ENCODE results near the gene CYP27C1.
"Not testable (repeated sequence)": the region's sequence is repeated elsewhere in the genome, so short reads cannot be mapped to it uniquely, and the experiment has no call there.

The CYP27C1 gene

DNA sequence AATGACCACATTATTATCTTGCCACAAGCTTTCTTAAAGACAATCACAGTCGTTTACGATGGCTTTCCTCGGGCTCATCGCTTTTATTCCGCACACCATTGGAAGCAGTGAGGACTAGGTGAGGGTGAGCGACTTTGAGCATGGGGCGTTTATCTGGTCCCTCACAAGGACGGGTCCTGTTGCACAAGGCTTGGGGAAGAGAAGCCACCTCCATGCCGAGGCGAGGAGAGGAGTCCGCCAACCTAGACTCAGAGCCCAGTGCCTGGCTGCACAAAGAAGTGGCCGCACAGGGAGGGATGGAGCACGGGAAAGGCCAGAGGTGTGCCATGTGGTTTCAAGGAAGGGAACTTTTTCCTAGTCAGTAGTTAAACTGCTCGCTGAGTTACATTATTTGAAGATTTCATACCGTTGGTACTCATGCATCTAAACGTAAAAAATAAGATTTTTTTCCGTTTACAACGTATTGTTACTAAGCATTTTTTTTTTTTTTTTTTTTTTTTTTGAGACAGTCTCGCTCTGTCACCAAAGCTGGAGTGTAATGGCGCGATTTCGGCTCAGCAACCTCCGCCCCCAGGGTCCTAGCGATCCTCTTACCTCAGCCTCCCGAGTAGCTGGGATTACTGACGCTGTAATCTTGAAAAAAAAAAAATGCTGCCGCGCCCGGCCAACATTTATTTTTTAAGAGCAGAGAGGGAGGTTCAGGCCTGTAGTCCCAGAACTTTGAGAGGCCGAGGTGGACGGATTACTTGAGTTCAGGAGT, 849 bp upstream of the CYP27C1 start:
- no peak for DNase-seq

DNA sequence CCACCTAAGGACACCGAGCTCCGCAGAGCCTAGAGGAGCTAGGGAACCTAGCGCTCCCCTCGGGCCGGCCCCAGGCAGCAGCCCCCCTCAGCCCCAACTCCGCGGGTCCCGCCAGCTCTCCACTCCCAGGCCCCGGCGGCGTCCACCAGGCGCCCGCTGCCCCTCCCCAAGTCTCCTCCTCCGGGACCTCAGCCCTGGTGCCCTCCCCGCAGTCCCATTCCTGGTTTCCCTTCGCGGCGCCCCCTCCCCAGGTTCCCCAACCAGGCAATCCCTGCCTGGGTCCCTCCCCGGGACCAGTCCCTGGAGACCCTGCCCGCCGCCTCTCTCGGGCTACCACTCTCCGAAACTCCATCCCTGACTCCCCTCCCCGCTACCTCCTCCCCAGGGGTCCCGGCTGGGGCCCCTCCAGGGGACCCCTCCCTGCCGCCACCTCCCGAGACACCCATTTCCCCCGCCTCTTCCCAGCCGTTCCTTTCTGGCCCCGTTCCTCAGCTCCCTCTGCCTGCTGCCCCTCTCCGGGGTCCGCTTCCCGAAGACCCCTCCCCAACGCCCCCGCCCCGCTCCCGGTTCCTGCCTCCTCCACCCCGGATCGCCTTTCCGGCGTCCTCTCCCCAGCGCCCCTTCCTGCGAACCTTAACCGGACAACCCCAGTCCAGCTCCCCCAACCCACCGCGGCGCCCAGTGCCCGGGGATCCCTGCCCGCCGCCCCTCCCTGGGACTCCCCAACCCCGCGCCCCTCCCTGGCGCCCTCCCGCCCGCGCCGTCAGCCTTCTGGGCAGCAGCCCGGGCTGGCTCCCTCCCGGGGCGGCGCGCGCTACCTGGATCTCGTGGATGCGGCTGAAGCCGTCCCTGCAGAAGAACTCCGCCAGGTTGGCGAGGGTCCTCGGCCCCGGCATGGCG, 678 bp downstream of the CYP27C1 start:
- peak in 1 of 2 experiments; percentile 35 for DNase-seq

DNA sequence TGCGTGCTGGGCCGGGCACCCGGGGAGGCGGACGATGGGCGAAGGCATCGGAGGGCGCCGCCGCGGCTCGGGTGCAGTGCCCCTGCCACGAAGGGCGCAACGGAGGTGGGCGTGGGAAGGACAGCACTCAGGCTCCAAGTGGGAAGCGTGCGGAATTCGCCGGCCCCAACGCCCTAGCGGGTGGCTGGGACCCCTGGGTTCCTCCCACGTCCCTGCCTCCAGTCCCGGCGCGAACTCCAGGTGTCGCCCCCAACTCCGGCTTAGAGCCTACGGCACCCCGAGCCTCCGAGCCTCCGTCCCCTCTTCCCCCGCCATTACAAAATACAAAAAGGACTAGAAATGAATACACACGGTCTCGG, 1.3 kb downstream of the CYP27C1 start:
- DNase-seq = no peak

DNA sequence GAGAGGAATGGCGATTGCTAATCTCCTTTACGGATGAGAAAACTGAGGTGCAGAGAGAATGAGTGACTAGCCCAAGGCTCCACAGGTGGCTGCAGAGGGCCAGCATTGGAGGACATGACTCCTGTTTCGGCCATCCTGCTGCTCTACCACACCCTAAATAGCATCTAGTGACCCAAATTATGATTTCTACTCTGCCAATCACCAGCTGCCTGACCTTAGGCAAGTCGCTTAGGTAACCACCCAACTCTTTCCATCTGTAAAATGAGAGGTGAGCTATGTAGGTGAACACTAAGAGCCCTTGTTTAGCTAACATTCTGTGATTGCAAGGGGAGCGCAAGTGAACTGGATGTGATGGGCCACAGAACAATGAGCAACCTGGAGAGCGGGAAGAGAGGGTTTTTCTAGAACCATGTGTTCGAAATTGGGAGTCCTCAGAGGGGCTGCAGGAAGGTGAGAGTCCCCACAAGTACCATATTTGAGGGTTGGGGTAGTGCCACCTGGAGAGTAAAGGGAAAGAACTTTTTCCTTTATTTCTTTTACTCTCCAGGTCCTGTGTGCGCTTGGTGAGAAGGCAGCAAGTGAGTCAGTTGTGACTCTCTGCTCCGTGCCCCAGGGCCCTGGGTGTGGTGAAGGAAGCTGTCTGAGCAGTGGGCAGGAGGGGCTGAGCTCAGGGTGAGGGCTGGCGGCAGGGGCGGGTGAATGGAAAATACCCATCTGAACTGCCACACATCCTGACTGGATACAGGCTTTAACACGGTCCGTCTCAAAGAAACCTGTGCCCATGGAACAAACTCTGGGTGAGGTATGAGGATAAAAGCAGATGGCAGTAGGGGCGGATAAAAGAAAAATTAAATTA, 2.4 kb downstream of the CYP27C1 start:
- peak in 1 of 2 experiments; percentile 37 for DNase-seq

DNA sequence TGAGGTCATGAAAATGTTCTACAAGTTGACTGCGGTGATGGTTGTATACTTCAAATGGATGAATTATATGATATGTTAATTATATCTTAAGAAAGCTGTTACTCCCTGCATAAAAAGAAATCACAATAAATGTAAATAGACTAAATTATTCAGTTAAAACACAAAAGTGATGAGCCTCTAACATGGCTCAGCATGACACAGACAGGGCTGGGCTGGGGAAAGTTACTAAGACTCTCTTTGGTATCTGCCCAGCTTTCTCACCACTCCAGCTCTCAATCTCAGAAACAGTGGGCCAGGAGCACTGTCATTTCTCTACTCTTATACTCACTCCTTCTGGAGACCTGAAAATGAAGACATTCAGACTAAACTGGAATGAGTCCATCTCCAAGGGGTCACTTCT, 3.5 kb downstream of the CYP27C1 start:
- no peak for DNase-seq

DNA sequence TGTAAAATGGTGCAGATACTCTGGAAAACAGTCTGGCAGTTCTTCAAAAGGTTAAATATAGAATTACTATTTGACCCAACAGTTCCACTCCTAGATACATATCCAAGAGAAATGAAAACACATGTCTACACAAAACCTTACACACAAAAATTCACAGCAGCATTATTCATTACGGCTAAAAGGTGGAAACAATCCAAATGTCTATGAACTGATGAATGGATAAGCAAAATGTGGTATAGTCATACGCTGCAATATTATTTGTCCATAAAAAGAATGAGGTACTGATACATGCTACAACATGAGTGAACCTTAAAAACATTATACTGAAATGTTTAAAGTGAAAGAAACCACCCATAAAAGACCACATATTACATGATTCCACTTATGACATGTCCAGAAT, 4.0 kb downstream of the CYP27C1 start:
- no peak for DNase-seq

DNA sequence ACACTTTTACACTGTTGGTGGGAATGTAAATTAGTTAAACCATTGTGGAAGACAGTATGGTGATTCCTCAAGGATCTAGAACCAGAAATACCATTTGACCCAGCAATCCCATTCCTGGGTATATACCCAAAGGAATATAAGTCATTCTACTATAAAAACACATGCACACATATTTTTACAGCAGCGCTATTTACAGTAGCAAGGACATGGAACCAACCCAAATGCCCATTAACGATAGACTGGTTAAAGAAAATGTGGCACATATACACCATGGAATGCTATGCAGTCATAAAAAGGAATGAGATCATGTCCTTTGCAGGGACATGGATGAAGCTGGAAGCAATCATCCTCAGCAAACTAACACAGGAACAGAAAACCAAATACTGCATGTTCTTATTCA, 5.9 kb downstream of the CYP27C1 start:
- DNase-seq = not testable (repeated sequence)

DNA sequence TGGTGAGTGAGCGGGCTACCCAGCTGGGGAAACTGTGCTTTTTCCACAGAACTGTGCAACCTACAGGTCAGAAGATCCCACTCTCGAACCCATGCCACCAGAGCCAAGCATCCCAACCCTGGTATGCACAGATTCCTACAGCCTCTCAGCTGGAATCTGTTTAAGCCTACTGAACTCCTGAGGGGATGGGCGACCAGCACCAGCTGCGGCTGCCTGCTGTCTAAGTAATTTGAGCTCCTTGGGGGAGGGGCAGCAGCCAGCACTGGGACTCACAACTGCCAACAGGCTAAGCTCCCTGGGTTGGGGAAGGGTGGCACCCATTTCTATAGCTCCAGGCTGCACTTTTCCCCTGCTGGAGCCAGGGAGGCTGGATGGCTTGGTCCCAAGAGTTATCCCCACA, 11.8 kb downstream of the CYP27C1 start:
- no peak for DNase-seq

DNA sequence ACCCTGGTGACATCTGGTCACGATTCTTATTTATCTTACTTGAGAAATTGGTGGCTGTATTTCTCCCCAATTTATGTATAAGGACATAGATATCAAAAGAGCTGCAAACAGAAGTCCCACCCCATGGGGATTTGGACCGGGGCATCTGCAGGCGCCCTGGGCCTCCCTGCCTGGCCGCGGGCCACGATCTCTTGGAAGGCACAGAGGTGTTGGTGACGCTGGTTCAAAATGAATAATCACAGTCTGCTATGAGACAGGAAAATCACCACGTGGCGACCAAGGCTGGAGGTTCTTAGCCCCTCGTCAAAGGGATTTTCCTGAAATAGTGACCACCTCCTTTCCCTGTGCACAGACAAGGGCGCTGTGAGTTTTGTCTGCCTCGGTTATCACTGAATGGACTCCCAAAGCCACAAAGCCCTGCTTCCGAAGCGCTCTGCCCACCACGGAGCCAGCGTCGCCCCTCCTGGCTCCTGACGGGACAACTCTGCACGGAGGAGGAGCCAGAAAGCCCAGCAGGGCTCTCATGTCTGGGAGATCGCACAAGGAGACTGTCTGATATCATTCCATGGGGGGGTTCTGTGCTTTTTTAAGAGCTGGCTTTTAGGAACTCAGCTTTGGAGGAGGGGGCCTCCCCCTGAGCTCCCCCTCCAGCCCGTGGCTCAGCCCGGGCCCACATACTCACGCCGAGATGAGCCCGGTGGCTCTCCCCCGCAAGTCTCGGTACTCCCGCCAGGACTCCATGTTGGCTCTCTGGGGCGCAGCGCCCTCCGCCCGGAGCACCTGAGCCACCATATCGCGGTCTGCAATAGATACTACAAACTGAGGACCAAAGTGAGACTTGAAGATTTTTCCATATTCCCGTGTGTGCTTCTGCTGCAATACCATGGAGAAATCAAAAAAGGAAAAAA, 14.6 kb downstream of the CYP27C1 start:
- DNase-seq = no peak

DNA sequence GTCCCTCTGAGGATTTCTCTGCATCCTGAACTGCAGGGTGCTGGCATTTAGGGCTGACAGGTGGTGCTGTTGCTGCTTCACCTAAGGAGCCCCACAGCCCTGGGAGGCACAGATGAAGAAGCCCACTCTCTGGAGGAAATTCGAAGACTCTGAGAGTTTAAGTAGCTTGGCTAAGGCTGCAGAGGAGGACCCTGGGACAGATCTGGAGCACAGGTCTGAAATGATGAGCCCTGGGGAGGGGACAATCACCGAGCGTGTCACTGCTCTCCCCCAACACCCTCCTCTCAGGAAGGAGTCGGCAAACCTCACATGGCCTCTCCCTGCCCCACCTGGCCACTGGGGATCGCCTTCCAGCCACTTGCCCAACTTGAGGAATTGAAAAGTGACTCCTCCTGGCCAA, 18.6 kb downstream of the CYP27C1 start:
- no peak for DNase-seq

DNA sequence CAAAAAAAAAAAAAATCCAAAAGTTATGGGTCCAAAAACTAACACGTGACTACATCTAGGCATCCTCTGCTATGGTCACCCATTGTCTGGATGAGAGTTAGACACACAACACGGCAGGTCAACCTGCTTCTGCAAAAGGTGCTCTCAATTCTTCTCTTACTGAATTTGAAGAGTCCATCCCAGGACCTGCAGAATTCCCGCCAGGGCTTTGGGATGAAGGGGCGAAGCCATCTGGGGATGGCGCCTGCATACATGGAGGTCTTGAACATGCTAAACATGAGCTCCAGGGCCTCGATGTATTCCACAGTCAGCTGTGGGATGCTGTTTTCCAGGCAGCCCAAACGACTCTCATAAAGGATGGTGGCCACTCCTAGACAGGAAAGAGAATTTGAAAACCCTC, 19.1 kb downstream of the CYP27C1 start:
- no peak for DNase-seq

DNA sequence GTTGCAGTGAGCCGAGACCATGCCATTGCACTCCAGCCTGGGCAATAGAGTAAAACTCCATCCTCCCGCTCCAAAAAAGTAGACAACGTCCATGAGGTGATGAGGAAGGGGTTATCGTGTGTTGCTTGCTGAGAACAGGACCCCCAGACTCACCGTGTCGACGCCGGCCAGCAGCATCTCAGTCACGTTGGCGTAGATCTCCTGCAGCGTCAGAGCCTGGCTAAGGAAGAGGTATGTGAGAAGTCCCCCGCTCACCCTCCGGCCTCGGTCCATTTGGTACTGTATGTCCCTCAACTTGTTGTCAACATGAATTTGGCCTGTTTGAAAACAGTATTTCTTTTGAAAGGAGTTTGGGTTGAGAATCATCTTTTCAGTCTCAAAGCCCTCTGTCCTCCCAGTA, 20.9 kb downstream of the CYP27C1 start:
- DNase-seq = no peak

DNA sequence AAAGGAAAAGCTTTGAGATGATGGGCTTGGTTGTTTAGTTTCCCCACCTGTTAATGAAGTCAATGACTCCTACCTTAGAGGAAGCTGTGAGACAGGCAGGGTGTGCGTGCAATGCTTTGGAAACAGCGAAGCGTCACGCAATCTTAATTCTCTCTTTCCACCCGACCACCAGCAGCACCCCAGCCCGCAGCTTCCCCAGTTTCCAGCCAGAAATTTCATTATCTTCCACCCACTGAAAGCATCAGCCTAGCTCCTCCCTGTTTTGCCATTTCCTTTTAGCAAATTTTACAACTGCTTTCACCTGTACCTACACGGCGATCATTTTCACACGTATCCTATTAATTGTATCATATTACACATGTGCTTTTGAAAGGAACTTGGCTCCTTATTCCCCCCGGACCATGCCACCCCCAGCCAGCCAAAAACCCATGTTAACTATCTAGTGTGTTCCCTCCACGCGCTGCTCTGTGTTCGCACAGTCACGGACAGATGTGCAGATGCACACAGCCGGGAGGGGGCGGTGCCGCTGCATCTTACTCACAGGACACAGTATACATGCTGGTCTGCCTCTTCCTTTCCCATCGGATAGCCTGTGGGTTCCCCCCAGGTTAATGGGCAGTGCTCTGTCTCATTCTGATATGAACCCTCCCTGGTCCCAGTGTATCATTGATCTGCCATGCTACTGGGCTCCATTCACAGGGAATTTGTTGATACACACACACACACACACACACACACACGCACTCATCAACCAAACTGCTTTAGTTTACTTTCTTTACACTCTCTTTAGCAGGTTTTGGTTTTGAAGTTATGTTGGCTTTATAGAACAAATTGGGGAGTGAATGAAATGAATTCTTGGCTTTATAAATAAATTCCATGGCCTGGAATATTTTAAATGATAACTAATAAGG, 22.4 kb downstream of the CYP27C1 start:
- peak; percentile 73 to 76 for DNase-seq

DNA sequence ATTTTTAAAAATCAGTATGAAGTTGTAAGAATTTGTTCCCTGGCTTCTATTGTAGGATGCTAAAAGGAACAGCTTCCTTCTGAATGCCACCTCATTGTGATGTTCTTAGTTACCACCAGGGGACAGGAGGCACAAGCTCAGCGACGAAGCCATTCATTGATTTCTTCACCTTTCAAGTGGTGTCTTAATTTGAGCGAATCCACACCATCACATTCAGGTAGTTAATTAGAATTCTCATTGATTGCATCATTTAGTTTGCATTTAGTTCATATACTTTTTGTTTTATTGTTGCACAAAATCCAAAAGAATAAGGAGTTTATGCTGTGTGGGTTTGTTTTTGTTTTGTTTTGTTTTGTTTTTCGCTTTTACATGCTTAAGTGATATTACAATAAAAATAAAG, 23.1 kb downstream of the CYP27C1 start:
- DNase-seq = no peak

DNA sequence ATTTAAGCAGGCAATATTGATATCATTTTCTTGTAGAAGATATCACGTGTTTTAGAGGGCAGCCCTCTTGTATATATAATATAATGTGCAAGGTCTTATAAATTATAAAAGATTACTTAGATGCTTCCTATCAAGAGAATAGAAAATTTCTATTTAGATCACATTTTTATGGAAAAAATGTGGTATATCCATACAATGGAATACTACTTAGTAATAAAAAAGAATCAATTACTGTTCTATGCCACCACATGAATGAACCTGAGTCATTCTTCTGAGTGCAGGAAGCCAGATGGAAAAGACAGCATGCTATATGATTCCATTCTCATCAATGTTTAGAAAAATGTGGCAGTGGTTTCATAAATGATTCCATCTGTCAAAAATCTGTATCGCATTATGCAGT, 23.6 kb downstream of the CYP27C1 start:
- no peak for DNase-seq

DNA sequence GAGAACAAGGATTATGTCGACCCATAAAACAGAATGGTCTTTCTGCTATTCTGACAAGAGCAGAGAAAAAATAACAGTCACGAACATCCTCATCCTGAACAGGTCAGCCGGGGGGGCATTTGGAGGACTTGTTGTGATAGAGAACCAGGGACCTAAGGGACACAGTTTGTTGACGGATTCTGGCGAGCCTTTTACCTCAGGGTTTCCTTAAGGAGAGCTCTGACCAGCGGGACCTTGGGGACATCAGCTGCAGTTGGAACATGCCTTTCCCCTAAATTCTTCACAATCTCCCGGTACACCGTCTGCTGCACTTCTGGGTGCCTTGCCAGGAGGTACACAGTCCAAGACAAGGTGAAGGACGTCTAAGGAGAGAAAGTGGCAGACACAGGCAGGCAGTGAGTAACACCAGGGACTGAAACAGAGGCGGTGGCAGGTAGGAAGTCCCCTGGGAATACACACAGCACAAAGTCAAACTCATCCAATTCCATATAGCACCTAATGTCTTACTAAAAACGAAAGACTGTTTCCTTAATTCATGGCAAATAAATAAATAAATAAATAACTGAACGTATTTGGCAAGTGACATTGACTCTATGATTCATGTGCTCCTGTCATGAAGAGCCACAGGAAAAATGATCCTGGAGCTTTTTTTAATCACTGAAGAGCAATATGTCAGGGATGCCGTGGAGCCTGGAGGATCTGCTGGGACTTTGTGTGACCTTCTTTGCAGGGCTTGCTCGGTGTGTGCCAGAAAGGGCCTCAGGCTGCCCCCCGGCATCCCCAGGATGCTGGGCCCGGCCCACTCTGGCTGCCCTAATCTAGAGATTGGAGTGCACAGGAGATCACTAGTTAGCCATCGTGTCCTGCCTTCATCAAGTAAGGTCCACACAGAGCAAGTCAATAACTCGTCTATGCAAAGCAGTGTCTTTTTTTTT, 24.7 kb downstream of the CYP27C1 start:
- DNase-seq = no peak

DNA sequence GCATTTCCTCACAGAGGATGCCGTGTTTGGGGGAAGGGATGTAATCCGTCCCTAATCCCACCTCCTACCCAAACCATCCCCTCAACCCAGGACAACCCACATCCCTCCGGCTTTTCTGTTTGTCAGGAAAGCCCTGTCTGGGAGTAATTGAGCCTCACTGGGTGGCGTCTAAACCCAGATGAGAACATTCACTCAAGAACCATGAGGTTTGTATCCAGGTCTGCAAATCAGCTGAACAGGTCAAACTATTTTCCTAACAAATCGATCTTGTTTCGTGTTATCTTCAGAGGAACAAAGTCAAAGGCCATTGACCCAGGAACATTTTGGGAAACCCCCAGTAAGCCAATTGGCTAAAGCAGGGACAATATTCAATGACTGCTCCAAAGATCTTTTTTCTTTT, 25.7 kb downstream of the CYP27C1 start:
- DNase-seq = no peak

DNA sequence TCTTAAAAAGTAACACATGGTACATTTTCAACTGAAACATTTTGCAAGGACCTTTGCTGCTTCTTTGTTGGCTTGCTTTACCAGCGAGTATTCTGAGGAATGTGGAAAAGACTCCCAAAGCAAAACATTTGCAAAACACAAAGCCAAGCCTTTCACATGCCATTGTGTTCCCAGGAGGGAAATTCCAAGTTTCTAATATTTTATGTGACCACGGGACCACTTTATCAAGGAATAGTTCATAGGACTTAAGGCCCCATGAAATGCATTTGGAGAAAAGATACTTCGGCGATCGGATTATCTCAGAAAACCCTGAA, 26.2 kb downstream of the CYP27C1 start:
- DNase-seq = no peak

DNA sequence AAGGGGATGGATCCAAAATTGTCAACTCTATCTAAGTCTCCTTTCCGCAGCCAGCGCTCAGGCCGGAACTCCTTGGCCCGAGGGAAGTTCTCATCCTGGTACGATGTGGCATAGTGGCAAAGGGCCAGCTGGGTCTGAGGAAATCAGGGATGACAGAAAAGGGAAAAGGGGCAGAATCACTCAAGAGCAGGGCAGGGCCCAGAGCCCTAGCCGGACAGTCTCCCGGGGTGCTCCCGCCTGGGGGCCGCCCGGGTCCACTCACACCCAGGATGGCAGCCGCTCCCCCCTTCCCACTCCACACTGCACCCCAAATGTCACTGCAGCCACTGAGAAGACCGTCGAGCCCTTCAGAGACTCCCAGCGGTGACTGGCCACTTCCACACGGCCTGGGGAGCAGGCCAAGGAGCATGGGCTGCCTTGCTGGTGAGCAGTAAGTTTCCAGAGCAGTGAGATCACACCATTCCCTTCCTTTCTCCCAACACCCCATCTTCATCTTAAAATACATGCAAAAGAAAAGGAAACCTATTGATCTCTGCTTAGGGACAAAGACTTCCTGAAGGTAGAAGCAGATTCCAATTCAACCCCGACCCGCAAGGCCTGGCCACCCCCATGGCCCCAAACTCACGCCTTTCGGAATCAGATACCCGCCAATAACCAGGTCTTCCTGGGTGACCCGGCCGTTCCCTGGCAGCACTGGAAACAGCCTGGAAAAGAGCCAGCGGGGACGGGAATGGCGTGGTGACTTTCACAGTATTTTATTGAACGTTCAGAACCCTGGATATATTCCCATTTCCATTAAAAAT, 26.7 kb downstream of the CYP27C1 start:
- no peak for DNase-seq
